HG03521 (cell line): ENCODE data around the gene CNEP1R1.

ENCODE experiments used
- ATAC-seq: cut with Tn5 transposase; IDR thresholded peaks from one replicate; pipeline ENCODE4 v1.9.1; 2021; ENCODE audit warnings: mild to moderate bottlenecking, moderate library complexity; ENCODE audit not compliant: unreplicated experiment

Gene CNEP1R1

DNA sequence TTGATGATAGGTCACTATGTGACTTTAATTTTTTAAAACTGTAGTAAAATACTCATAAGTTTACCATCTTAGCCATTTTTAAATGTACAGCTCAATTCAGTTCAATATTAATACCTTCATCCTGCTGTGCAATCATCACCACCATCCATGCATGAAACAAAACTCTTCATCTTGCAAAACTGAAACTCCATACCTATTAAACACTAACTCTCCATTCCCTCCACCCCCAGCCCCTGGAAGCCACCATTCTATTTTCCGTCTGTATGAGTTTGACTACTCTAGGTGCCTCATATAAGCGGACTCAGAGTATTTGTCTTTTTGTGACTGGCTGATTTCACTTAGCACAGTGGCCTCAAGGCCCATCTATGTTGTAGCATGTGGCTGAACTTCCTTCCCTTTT, 9.4 kb upstream of the CNEP1R1 start:
- ATAC-seq: no peak

DNA sequence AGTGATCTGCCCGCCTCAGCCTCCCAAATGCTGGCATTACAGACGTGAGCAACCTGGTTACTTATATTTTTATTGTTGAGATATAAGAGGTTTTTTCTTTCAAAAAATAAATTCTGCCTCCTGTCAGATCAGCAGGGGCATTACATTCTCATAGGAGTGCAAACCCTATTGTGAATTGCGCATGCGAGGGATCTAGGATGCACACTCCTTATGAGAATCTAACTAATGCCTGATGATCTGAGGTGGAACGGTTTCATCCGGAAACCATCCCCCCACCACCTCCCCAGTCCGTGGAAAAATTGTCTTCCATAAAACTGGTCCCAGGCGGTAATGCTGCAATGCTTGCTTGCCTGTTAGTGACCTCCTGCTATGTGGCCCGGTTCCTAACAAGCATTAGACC, 7.5 kb upstream of the CNEP1R1 start:
- no peak for ATAC-seq

DNA sequence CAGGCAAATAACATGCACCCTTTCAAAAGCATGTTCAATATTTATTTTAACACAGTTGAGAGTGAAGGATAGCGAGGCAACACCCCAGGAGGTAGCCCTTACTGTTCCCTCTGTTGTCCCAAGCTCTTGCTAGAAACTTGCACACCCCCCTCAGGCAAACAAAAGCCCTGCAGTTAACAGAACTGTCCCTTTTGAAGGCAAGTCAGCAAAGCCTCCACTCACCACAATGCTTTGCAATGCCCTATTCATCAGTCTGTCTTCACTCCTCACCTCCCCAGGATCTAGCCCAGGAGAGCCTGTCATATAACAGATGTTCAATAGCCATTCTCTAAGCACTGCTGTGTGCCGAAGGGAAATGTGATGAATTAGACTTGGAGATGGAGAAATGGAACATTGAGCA, 3.5 kb upstream of the CNEP1R1 start:
- ATAC-seq: no peak

DNA sequence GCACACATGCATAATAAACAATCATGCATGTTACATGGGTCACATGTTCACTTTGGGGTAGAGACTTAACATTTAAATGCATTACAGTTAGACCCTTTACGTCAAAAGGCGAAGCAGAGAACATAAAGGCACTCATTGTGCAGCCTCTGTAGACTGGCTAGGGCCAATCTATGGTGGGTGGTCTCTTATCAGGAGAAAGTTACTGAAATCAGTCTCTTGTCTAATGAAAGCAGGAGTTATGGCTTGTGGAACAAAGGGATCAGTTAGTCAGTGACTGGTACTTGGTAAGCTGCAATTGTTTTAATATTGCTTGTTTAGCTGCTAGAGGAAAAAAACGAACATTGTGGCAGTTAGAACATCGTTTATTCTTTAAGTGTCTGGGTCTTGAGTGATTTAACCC, 1.4 kb upstream of the CNEP1R1 start:
- no peak for ATAC-seq

DNA sequence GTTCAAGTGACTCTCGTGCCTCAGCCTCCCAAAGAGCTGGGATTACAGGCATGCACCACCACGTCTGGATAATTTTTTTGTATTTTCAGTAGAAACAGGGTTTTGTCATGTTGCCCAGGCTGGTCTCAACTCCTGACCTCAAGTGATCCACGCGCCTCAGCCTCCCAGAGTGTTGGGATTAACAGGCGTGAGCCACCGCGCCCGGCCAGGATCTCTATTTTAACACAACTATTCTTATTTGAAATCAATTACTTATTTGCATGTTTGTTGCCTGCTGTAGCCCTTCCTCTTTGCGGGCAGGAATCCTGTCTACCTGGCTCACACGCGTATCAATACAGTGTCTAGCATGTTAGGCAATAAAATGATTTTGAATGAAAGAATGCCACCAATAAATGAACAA, 818 bp upstream of the CNEP1R1 start:
- ATAC-seq: no peak

DNA sequence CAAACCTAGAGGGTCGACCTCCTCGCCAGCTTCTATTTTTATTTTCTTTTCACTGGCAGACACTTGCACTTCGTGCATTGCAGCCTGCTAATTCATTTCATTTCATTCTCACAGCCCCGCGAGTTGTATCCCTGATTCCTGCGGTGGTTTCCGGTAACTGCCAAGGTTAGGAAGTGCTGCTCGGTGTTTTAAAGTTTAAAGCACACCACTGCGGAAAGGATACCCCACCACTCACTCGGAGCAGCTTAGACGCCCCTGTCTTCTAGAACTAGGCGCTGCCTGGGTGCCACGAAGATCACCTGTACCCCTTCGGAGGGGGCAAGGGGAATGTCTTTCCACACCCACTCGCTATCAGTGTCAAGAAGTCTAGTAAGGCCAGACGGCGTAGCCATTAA, 509 bp downstream of the CNEP1R1 start:
- ATAC-seq: no peak

DNA sequence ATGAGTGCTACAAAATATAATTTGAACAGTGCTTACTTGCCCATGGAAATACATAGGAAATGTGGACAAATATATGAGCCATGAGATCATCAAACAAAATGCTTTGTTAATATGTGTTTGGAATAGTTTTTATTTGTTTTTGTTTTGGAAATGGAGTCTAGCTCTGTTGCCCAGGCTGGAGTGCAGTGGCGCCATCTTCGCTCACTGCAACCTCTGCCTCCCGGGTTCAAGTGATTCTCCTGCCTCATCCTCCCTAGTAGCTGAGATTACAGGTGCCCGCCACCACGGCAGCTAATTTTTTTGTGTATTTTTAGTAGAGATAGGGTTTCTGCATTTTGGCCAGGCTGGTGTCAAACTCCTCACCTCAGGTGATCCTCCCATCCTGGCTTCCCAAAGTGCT, 2.8 kb downstream of the CNEP1R1 start:
- no peak for ATAC-seq

DNA sequence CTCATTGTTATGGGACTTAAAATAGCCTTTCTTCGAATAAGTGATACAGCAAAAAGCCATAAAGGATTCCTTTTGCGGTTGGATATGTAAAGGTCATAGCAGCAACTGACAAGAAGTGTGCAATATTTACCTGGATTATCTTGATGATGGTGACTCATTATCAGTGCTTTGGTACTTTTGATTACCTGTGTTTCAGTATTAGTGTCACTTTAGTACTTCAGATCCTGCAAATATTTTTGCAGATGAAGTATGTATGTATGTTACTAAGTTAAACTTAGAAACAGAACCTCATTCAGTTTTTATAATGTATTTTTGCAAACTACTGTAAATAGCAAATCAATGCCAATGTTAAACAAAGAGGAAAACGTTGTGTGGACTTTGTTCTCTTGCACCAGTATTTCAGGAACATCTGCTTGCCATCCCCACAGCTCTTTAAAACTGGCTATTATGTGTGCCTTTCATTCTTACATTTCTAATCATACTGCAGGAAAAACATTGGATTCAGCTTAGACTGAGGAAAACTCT, 10.5 kb downstream of the CNEP1R1 start:
- no peak for ATAC-seq

- no peak for ATAC-seq
These were observed 11.4 kb downstream of the CNEP1R1 start for GRCh38 chr16:50036426-50036825.

DNA sequence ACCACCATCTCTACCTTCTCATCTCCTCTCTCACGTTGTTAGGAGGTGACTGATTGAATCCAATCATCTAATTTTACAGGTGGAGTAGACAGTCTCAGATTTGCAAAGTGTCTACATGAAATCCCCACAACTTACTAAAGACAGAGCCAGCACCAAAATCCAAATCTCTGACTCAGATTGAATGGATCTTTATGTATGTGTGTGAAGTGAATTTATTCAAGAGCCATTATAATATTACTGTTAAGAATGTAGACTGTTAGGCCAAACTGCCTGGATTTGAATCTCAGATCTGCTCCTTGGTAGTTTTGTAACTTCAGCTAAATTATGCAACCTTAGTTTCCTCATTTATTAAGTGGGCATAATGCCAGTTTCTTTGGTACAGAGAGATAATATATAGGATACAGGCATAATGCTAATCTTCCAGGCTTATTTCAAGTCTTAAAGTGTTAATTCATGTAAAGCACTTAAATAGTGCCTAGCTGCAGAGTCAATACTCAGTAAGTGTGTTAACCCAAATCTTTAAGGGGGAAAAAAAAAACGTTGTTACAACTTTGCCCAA, 12.7 kb downstream of the CNEP1R1 start:
- ATAC-seq: no peak

- no peak for ATAC-seq
These were observed 13.3 kb downstream of the CNEP1R1 start for GRCh38 chr16:50038286-50038685.

DNA sequence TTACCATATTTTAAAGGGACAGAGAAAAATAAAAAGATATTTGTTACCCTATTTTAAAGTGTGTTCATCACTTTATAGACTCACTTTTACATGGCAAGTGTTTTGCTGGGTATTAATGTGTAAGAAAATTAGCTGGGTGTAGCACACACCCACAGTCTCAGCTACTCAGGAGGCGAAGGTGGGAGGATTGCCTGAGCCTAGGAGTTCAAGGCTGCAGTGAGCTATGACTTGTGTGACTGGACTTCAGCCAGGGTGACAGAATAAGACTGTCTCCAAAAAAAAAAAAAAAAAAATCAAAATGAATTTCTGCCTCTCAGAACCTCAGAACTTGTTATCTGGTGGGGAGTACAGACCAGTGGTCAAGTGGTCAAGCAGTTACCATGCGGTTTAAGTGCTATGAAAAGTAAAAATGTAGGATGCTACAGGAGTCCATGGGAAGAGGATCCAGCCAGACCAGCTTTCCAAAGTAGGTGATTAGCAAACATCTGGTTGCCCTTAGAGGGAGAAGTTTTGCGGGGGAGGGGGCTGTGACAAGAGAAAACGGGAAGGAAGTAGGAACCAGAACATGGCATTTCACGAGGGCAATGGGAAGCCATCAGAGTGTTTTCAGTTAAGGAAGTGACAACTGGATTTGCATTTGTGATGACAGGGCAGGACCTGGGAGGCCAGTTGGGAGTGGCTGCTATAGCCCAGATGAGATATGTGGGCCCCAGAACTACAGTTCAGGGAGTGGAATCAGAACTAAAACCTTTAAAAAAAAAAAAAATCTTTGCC, 13.9 kb downstream of the CNEP1R1 start:
- no peak for ATAC-seq

DNA sequence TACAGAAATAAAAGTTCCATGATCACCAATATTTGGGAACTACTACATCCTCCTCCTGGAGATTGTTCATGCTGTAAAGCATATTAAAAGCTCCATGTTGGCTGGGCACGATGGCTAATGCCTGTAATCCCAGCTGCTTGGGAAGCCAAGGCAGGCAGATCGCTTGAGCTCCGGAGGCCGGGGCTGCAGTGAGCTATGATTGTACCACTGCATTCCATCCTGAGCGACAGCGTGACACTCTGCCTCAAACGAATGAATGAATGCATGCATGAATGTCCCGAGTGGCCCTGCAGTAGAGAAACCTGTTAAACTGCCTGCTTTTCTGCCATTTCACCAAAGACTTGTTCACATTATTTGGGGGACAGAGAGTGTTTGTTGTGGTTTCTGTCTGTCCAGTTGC, 15.0 kb downstream of the CNEP1R1 start:
- ATAC-seq: no peak

GRCh38 chr16:50040710-50041109, 15.7 kb downstream of the CNEP1R1 start:
- ATAC-seq: no peak

DNA sequence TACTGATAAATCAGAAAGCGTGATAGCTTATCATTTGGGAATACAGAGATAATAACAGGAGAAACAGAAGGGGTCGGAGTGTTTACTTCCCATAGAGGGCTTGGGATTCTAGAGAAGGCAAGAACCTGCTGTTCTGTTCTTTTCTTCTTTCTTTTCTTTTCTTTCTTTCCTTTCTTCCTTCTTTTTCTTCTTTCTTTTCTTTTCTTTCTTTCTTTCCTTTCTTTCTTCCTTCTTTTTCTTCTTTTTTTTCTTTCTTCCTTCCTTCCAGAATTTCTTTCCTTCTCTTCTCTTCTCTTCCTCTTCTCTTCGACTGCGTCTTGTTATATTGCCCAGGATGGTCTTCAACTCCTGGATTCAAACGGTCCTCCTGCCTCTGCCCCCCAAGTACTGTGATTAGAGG, 18.3 kb downstream of the CNEP1R1 start:
- ATAC-seq: no peak

DNA sequence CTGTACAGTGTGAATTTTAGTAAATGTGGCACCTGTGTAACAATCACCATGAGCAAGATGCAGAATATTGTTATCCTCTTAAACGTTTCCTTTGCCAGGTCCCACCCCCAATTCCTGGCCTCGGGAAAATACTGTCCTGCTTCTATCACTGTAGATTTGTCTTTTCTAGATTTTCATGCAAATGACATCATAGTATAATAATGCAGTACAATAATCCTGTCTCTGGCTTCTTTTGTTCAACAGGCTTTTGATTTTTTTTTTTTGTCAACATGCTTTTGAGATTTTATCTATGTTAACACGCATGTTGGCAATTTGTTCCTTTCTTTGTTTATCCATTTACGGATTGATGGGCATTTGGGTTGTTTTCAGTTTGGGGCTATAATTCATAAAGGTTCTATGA, 20.4 kb downstream of the CNEP1R1 start:
- ATAC-seq: no peak

GRCh38 chr16:50046853-50047252, 21.8 kb downstream of the CNEP1R1 start:
- no peak for ATAC-seq

DNA sequence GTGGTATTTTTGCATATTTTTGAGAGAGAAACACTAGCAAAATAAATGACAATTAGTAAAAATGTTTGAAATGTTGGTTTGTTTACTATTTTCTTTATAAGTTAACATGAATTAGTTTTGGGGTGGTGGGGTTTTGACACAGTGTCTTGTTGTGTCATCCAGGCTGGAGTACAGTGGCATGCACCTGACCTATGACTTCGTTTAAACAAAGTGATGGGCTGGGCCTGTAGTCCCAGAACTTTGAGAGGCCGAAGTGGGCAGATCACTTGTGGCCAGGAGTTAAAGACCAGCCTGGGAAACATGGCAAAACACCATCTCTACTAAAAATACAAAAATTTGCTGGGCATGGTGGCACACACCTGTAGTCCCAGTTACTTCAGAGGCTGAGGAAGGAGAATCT, 22.8 kb downstream of the CNEP1R1 start:
- ATAC-seq: no peak

DNA sequence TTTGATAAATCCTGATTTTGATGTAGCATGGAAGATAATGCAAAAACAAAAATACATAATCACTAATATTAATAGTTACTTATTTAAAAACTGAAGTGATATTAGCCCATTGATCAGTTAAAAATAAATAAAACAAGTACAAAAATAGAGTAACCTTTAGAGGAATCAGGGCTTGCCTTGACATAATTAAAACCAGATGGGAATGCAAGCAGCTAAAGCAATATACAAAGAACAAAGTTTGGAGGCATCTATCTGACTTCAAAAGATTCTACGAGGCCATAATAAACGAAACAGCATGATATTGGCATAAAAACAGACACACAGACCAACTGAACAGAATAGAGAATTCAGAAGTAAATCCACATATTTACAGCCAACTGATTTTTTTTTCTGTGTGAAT, 25.8 kb downstream of the CNEP1R1 start:
- no peak for ATAC-seq

DNA sequence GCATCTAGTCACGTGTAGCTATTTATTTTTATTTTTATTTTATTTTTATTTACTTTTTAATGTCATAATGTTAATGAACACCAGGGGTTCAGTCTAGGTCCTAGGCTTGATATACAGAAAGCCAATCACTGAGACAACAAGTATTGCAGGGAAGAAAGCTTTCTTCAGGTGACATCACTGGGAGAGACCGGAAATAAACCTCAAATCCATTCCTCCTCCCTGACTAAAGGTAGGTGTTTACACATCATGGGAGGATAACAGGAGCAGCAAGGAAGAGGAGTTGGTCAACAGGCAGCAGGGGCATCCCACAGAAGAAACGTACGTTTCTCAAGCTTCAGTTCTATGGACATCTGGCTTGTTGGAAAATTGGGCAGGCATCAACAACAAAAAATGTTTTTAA, 31.2 kb downstream of the CNEP1R1 start:
- no peak for ATAC-seq

- ATAC-seq: no peak
These were observed 33.2 kb downstream of the CNEP1R1 start for GRCh38 chr16:50058091-50058771.

- no peak for ATAC-seq
These were observed 34.1 kb downstream of the CNEP1R1 start for GRCh38 chr16:50059111-50059510.
